AG04450 (cell line): Measurements from ENCODE around the gene FOXRED1. TPM values are rescaled to one million over a fixed set of nuclear protein-coding genes. Genes with fewer than 3 reads are reported as not detected.

Experiments
- CTCF ChIA-PET: fragments of 300-600, 350-600 bp; formaldehyde crosslinking; extraction: SDS; loops from one replicate; lab custom pipeline; 2022; ENCODE audit warnings: antibody characterized with exemption, inconsistent platforms; lab: Charles Lee
- POLR2A ChIA-PET: fragments of 350-600 bp; formaldehyde crosslinking; extraction: SDS; loops from one replicate; lab custom pipeline; 2021; ENCODE audit warnings: antibody characterized with exemption, inconsistent platforms; lab: Yijun Ruan, JAX
- DNase-seq: peaks from one replicate; pipeline ENCODE4 v3.0.0-alpha.2; 2011; ENCODE audit warnings: low read depth, low spot score
- H3K27ac ChIP-seq: one replicate; pipeline ENCODE4 v1.5.1; 2012; ENCODE audit warnings: low read depth, low read length, control low read depth
- H3K27me3 ChIP-seq: one replicate; pipeline ENCODE4 v1.6.0; 2012; ENCODE audit warnings: low read length; ENCODE audit not compliant: control insufficient read depth, insufficient read depth
- H3K4me3 ChIP-seq: 2 replicates; pipeline ENCODE4 v1.5.1; 2011; ENCODE audit warnings: mild to moderate bottlenecking, low read depth, low read length, control low read depth
- H3K9me3 ChIP-seq: 2 replicates; pipeline ENCODE4 v1.5.1; 2012; ENCODE audit warnings: low read length; ENCODE audit not compliant: control insufficient read depth, insufficient read depth
- CTCF ChIP-seq: IDR thresholded peaks from 2 replicates; pipeline ENCODE4 v1.5.1; 2011; ENCODE audit warnings: low read depth, low read length, control low read depth, inconsistent platforms
- polyA plus RNA-seq: library from polyadenylated mRNA; depleted of rRNA; stranded (reverse); fragments of >200 nt; gene quantifications from 2 replicates; pipeline ENCODE4 v1.2.3, GENCODE V29; 2011

FOXRED1 gene
- polyA plus RNA-seq, 1 experiment, result 10.2 TPM

GRCh38 chr11:126282736-126283591, 14.0 kb downstream of the FOXRED1 start, which contains the start of gene TIRAP:
TSS of gene TIRAP (plus strand) at chr11:126283093. CDS start at chr11:126290895, 7,802 bp downstream.
- Histone ChIP-seq H3K27me3 (no peaks in the 10 kb centered on the region), H3K9me3 (no peaks in the 10 kb centered on the region), H3K27ac (peak within 1 kb of the TSS; percentile 78), H3K4me3 (peak within 1 kb of the TSS; percentile 78)
- ChIA-PET CTCF (interaction anchor here (0.6 to 1.1 kb wide), 3 partner anchors 11 to 198 kb away, joined by 3 read pairs; no protein-coding TSS in a partner anchor), POLR2A (interaction anchor here (1.2 kb wide), 1 partner anchor 14 kb away, joined by 4 read pairs; the partner anchor contains the start of genes FOXRED1 and SRPRA)
- no peak for DNase-seq
- peak; percentile 2; the same call in 1 of the 2 replicates for TF ChIP-seq CTCF

GRCh38 chr11:126284829-126285228, 15.9 kb downstream of the FOXRED1 start:
- peak; percentile 85 for DNase-seq
- Histone ChIP-seq H3K4me3 (no peak overlapping the region), H3K27ac (no peak overlapping the region), H3K9me3 (no peaks in the 10 kb centered on the region), H3K27me3 (no peaks in the 10 kb centered on the region)
- CTCF ChIA-PET, result interaction anchor here (0.7 kb wide), 2 partner anchors 196 to 1518 kb away, joined by 5 to 6 read pairs; no protein-coding TSS in a partner anchor
- POLR2A ChIA-PET, result no interaction called here
- TF ChIP-seq CTCF, result no peak

GRCh38 chr11:126288237-126288636, 19.3 kb downstream of the FOXRED1 start:
- no peak overlapping the region for H3K4me3 ChIP-seq
- ChIA-PET CTCF (interaction anchor here (0.5 kb wide), 1 partner anchor 131 kb away, joined by 6 read pairs; no protein-coding TSS in a partner anchor), POLR2A (no interaction called here)
- no peaks in the 10 kb centered on the region for H3K27me3 ChIP-seq
- DNase-seq, result no peak
- TF ChIP-seq CTCF, result no peak
- no peak overlapping the region for H3K27ac ChIP-seq
- H3K9me3 ChIP-seq, result no peaks in the 10 kb centered on the region; the same call in 1 of the 2 replicates

- no peak overlapping the region for H3K27ac ChIP-seq
- H3K9me3 ChIP-seq, result no peaks in the 10 kb centered on the region; the same call in 1 of the 2 replicates
- no peak for TF ChIP-seq CTCF
- no peak overlapping the region for H3K4me3 ChIP-seq
- no peaks in the 10 kb centered on the region for H3K27me3 ChIP-seq
- ChIA-PET CTCF (no interaction called here), POLR2A (interaction anchor here (0.6 kb wide), 1 partner anchor 42 kb away, joined by 5 read pairs; no protein-coding TSS in a partner anchor)
- DNase-seq, result no peak
Measured at GRCh38 chr11:126290887-126291286, 21.9 kb downstream of the FOXRED1 start.
